AG04450 (cell line): ENCODE data around the gene ATXN1. TPM values are rescaled to one million over a fixed set of nuclear protein-coding genes. Genes with fewer than 3 reads are reported as not detected.

ENCODE experiments used
- CTCF ChIA-PET: fragments of 300-600, 350-600 bp; formaldehyde crosslinking; extraction: SDS; loops from one replicate; lab custom pipeline; 2022; ENCODE audit warnings: antibody characterized with exemption, inconsistent platforms; lab: Charles Lee
- POLR2A ChIA-PET: fragments of 350-600 bp; formaldehyde crosslinking; extraction: SDS; loops from one replicate; lab custom pipeline; 2021; ENCODE audit warnings: antibody characterized with exemption, inconsistent platforms; lab: Yijun Ruan, JAX
- DNase-seq: peaks from one replicate; pipeline ENCODE4 v3.0.0-alpha.2; 2011; ENCODE audit warnings: low read depth, low spot score
- H3K27ac ChIP-seq: one replicate; pipeline ENCODE4 v1.5.1; 2012; ENCODE audit warnings: low read depth, low read length, control low read depth
- H3K27me3 ChIP-seq: one replicate; pipeline ENCODE4 v1.6.0; 2012; ENCODE audit warnings: low read length; ENCODE audit not compliant: control insufficient read depth, insufficient read depth
- H3K4me3 ChIP-seq: 2 replicates; pipeline ENCODE4 v1.5.1; 2011; ENCODE audit warnings: mild to moderate bottlenecking, low read depth, low read length, control low read depth
- H3K9me3 ChIP-seq: 2 replicates; pipeline ENCODE4 v1.5.1; 2012; ENCODE audit warnings: low read length; ENCODE audit not compliant: control insufficient read depth, insufficient read depth
- polyA plus RNA-seq: library from polyadenylated mRNA; depleted of rRNA; stranded (reverse); fragments of >200 nt; gene quantifications from 2 replicates; pipeline ENCODE4 v1.2.3, GENCODE V29; 2011
- TF ChIP-seq, protein P1 (sequence below): IDR thresholded peaks from 2 replicates; pipeline ENCODE4 v1.5.1; 2011; ENCODE audit warnings: low read depth, low read length, control low read depth, inconsistent platforms

The ATXN1 gene
- polyA plus RNA-seq, 1 experiment = 12.6 TPM

DNA sequence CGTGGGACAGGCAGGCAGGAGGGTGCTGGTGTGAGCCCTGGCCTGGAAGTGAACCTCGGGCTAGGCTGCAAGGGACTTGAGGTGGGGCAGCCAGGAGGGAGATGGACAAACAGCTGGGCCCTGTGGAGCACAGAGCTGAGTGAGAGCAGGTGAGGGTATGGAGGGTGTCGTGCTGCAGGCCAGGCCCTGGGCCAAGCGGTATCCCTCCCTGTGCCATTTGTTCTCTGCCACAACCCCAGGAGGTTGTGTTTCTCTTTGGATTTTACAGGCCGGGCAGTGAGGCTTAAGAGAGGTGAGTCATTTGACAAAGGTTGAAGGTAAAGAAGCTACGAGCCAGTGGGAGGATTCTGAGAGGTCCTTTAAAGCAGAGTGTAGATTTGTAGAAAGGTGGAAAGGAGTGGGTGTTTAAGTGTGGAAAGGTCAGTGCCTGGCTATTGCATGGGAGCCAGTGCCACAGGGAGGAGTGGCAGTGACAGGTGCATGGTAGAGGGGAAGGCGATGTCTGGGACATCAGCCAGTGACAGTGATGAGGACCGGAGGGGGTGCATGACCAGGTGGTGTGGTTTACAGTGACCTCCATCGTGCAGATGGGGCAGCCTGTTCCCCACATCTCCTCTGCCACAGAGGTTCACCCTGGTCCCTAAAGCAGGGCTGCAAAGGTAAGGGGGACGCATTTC is 483.1 kb downstream of the ATXN1 start:
- no peak for DNase-seq
- no peak overlapping the region for H3K27ac ChIP-seq
- POLR2A ChIA-PET = no interaction called here

DNA sequence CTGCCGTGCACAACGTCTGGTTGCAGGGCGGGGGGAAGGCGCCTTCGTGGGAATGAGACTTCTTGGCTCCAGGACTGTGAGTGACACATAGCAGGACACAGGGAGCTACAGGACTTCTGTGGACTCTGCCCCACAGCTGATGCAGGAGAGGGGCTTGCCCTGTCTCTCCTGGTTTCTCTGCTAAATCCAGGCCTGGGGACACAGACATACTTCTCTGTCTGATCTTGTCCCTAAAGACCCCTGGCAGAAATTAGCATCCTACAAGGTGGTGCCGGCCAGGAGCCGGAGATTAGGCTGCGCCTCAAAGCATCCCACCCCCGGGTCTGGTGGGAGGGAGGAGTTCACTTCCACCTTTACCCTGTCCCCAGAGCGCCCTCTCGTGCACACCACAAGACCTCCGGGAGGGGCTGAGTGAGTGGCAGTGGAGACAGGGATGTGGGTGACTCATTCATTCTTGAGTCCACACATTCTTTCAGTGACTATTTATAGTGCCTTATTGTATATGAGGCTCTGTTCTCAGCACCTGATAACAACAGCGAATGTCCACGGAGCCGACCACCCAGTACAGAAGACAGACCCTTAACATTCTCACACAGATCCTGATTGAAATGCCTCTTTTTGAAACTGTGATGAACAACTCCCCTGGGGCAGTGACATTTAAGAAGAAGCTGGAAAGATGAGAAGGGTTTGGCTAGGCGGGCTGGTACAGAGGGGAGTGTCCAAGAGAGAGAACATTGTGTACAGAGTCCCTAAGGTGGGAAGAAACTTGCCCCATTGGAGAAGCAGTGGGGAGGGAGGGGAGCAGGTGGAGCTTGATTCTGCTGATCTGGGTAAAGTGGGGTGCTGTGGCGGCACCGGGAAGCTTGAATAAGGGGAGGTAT is 483.9 kb downstream of the ATXN1 start:
- H3K27ac ChIP-seq = no peak overlapping the region
- no peak overlapping the region for H3K4me3 ChIP-seq
- no peaks in the 10 kb centered on the region for H3K27me3 ChIP-seq
- H3K9me3 ChIP-seq = no peaks in the 10 kb centered on the region; the same call in 1 of the 2 replicates
- CTCF ChIA-PET = interaction anchor here (0.8 to 5.9 kb wide), 5 partner anchors 8 to 27 kb away, joined by 3 to 47 read pairs (median 4); no protein-coding TSS in a partner anchor
- TF ChIP-seq, protein P1, sequence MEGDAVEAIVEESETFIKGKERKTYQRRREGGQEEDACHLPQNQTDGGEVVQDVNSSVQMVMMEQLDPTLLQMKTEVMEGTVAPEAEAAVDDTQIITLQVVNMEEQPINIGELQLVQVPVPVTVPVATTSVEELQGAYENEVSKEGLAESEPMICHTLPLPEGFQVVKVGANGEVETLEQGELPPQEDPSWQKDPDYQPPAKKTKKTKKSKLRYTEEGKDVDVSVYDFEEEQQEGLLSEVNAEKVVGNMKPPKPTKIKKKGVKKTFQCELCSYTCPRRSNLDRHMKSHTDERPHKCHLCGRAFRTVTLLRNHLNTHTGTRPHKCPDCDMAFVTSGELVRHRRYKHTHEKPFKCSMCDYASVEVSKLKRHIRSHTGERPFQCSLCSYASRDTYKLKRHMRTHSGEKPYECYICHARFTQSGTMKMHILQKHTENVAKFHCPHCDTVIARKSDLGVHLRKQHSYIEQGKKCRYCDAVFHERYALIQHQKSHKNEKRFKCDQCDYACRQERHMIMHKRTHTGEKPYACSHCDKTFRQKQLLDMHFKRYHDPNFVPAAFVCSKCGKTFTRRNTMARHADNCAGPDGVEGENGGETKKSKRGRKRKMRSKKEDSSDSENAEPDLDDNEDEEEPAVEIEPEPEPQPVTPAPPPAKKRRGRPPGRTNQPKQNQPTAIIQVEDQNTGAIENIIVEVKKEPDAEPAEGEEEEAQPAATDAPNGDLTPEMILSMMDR = peak; percentile 66
- POLR2A ChIA-PET = no interaction called here
- peak; percentile 55 for DNase-seq

More for the DNA sequence above, 483.1 kb downstream of the ATXN1 start:
- TF ChIP-seq, protein P1 = no peak
- CTCF ChIA-PET = interaction anchor here (0.8 to 5.9 kb wide), 3 partner anchors 8 to 28 kb away, joined by 3 to 47 read pairs (median 4); no protein-coding TSS in a partner anchor
- no peak overlapping the region for H3K4me3 ChIP-seq
- H3K27me3 ChIP-seq = no peaks in the 10 kb centered on the region
- no peaks in the 10 kb centered on the region; the same call in 1 of the 2 replicates for H3K9me3 ChIP-seq

DNA sequence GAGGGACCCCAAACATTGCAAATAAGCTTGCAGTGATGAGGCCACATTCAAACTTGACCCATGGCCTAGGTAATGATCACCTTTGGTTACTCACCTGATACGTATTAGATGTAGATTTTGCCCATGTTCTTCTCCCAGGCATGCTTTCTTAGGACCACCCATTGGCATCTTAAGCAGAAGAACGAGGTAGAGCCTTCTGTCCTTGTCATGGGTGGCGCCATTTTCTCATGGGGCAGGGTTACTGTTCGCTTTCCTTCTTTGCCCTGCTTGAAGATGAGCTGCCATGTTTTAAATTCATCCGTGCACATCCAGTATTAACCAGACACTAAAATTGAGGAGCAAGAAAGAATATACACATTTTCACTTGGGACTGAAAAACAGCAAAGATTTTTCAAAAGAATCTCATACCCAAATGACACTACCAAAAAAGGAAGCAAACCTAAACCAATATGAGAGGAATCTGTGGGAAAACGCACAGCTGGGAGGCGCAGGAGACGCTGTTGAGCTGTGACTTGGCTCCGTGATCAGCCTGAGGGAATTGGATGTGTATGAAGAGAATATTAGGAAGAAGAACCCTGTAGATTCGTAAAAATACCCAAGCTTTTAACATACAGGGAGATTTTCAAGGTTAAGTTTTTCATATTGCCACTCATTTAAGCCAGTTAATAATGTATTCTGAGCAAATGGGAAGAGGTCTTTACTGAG is 486.2 kb downstream of the ATXN1 start:
- TF ChIP-seq, protein P1 = no peak
- DNase-seq = no peak
- ChIA-PET CTCF (interaction anchor here (0.6 to 5.9 kb wide), 4 partner anchors 11 to 816 kb away, joined by 3 to 47 read pairs (median 3); no protein-coding TSS in a partner anchor), POLR2A (no interaction called here)
- Histone ChIP-seq H3K27ac (no peak overlapping the region), H3K4me3 (no peak overlapping the region), H3K27me3 (no peaks in the 10 kb centered on the region), H3K9me3 (no peaks in the 10 kb centered on the region; the same call in 1 of the 2 replicates)

DNA sequence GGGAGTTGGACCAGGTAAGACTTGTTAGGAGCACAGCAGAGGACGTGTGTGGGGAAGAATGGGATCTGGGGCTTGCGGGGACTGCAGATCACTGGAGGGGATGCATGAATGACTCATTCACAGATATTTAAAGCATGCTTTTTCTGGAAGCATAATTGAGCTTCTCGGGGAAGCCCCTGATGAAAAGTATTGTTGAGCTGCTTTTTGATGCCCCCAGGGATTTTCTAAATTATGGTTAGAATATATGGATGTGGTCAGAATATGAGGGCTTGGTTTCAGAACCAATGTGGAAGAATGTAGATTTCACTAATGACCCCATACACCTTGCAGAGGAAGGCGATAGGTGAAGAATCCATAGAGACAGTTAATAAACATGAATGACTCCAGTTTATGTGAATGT is 486.8 kb downstream of the ATXN1 start:
- Histone ChIP-seq H3K9me3 (no peaks in the 10 kb centered on the region; the same call in 1 of the 2 replicates), H3K27ac (no peak overlapping the region), H3K4me3 (no peak overlapping the region), H3K27me3 (no peaks in the 10 kb centered on the region)
- POLR2A ChIA-PET = no interaction called here
- CTCF ChIA-PET = interaction anchor here (0.6 to 5.9 kb wide), 4 partner anchors 11 to 817 kb away, joined by 3 to 47 read pairs (median 3); no protein-coding TSS in a partner anchor
- TF ChIP-seq, protein P1 = no peak
- no peak for DNase-seq
